ENCODE results near the gene PARVA. TPM values are rescaled to one million over a fixed set of nuclear protein-coding genes. Genes with fewer than 3 reads are reported as not detected.
"Not testable (repeated sequence)": the region's sequence is repeated elsewhere in the genome, so short reads cannot be mapped to it uniquely, and the experiment has no call there.

PARVA gene
- total and polyA plus RNA-seq, 8 donors, result 70.2 to 108 (median 94.2) TPM

GRCh38 chr11:12520054-12520453, 142.7 kb downstream of the PARVA start:
- TF ChIP-seq CTCF (IDR thresholded peaks at IDR 0.05), result no peak
- Histone ChIP-seq H3K9me3 (no peaks in the 10 kb centered on the region), H3K4me3 (no peak overlapping the region), H3K27ac (no peak overlapping the region), H3K4me1 (no peaks in the 10 kb centered on the region), H3K36me3 (peaks cover 0 to 9% of the 10 kb centered on the region in 2 donors), H3K27me3 (no peaks in the 10 kb centered on the region)
- DNase-seq, result no peak
- intact Hi-C loops (cut with DNase I), result no loop called here
- no peak for ATAC-seq

DNA sequence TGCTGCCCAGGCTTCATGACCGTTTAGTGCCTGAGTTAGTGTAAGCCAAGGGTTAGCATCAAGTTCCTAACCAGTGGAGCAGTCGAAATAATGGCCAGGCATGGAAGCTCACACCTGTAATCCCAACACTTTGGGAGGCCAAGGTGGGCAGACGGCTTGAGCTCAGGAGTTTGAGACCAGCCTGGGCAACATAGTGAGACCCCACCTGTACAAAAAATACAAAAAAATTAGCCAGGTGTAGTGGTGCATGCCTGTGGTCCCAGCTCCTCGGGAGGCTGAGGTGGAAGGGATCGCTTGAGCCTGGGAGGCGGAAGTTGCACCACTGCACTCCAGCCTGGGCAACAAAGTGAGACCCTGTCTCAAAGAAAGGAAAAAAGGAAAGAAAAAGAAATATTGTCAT, 143.2 kb downstream of the PARVA start:
- H3K9me3 ChIP-seq; DNase-seq; intact Hi-C loops (cut with DNase I); ATAC-seq; H3K36me3 ChIP-seq; H3K4me3 ChIP-seq; H3K27ac ChIP-seq; H3K27me3 ChIP-seq; H3K4me1 ChIP-seq: not testable (repeated sequence)

DNA sequence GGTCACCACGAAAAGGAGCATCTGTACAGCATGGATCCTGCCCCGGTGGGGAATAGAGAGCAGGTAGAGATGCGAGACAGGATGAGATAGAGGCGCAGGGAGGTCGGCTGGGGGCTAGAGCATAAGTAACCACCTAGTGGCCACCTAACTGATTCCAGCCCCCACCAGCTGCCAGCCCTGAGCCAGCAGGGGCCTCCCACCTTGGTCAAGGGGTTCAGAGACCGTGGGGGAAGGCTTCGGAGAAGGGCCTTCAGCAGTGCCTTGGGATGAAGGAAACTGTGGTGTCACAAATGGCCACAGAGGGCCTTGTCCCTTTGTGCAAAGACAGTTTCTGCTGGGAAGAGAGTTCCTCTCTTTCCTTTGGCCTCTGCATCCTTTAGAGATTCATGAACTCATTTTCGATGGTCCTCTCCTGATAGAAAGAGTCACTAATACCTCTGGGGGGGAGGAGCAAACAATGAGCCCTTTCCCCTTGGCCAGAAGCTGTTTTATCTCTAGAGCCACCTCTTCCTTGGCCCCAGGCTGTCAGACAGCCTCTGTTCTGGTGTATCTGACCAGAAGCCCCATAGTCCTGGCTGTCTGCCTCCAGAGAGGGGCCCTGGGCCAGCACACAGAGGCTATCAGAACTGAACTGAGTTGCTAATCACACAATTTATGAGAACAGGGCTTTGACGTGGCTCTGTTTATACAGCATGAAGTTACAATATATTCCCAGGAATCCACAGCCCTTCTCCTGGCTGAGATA, 146.0 kb downstream of the PARVA start:
- ATAC-seq (no peak), DNase-seq (no peak)
- Histone ChIP-seq H3K4me1 (no peaks in the 10 kb centered on the region), H3K9me3 (no peaks in the 10 kb centered on the region), H3K27me3 (no peaks in the 10 kb centered on the region), H3K27ac (no peak overlapping the region), H3K4me3 (no peak overlapping the region), H3K36me3 (peaks cover 0 to under 1% of the 10 kb centered on the region in 2 donors)
- no peak for TF ChIP-seq CTCF (IDR thresholded peaks at IDR 0.05)
- intact Hi-C loops (cut with DNase I), result no loop called here

GRCh38 chr11:12524865-12525264, 147.5 kb downstream of the PARVA start:
- TF ChIP-seq CTCF (IDR thresholded peaks at IDR 0.05), result no peak
- ATAC-seq, result no peak
- H3K36me3 ChIP-seq, result no peaks in the 10 kb centered on the region

GRCh38 chr11:12525466-12526055, 148.2 kb downstream of the PARVA start:
- no peak overlapping the region for H3K27ac ChIP-seq
- H3K36me3 ChIP-seq, result no peaks in the 10 kb centered on the region
- no peaks in the 10 kb centered on the region for H3K27me3 ChIP-seq
- DNase-seq (no peak), ATAC-seq (no peak)
- no peak for TF ChIP-seq CTCF (IDR thresholded peaks at IDR 0.05)
- intact Hi-C loops (cut with DNase I), result no loop called here
- no peaks in the 10 kb centered on the region for H3K4me1 ChIP-seq
- H3K4me3 ChIP-seq, result no peak overlapping the region
- H3K9me3 ChIP-seq, result no peaks in the 10 kb centered on the region

More at GRCh38 chr11:12524865-12525264, 147.5 kb downstream of the PARVA start:
- Histone ChIP-seq H3K9me3 (no peaks in the 10 kb centered on the region), H3K4me3 (no peak overlapping the region), H3K4me1 (no peaks in the 10 kb centered on the region), H3K27ac (no peak overlapping the region), H3K27me3 (no peaks in the 10 kb centered on the region)
- intact Hi-C loops (cut with DNase I), result no loop called here
- no peak for DNase-seq
